IMR-90 (cell line): ENCODE data around the gene RPLP1. TPM values are rescaled to one million over a fixed set of nuclear protein-coding genes. Genes with fewer than 3 reads are reported as not detected.

ENCODE experiments used
- ATAC-seq: fragments of 200-7000 bp; cut with Tn5 transposase; 2 replicates; pipeline ENCODE4 v1.9.1; 2020; ENCODE audit warnings: low read depth, mild to moderate bottlenecking, moderate library complexity
- BruUV-seq: library from RNA; stranded (reverse); fragments of 400-500 nt; replicated peaks from 2 replicates; lab custom pipeline; 2021; lab: Mats Ljungman, UMichigan
- CTCF ChIA-PET: fragments of 300-600 bp; formaldehyde crosslinking; extraction: SDS; loops from one replicate; lab custom pipeline; 2021; ENCODE audit warnings: antibody characterized with exemption; lab: Yijun Ruan, JAX
- POLR2A ChIA-PET: fragments of 300-600 bp; sonication (Branson Sonifier 250); formaldehyde crosslinking; loops from one replicate; lab custom pipeline; 2022; ENCODE audit warnings: antibody characterized with exemption; ENCODE audit not compliant: unreplicated experiment; lab: Charles Lee
- DNase-seq: peaks from one replicate; pipeline ENCODE4 v3.0.0; 2013
- H2AFZ ChIP-seq: replicated peaks from 2 replicates; pipeline ENCODE3; 2013; ENCODE audit warnings: low read length, mild to moderate bottlenecking; ENCODE audit not compliant: poor library complexity
- H2AK5ac ChIP-seq: 2 replicates; pipeline ENCODE4 v1.6.1; 2013; ENCODE audit warnings: low read depth, low read length, inconsistent platforms
- H2AK9ac ChIP-seq: replicated peaks from 2 replicates; pipeline ENCODE3; 2013; ENCODE audit warnings: mild to moderate bottlenecking, low read depth, low read length, moderate library complexity; ENCODE audit not compliant: poor library complexity
- H2BK120ac ChIP-seq: 2 replicates; pipeline ENCODE4 v1.6.1; 2013; ENCODE audit warnings: low read depth, low read length, inconsistent platforms
- H2BK15ac ChIP-seq: 3 replicates; pipeline ENCODE4 v1.6.1; 2013; ENCODE audit warnings: low read depth, low read length, inconsistent platforms
- H2BK20ac ChIP-seq: 2 replicates; pipeline ENCODE4 v1.6.1; 2013; ENCODE audit warnings: low read depth, mild to moderate bottlenecking, inconsistent platforms, low read length, moderate library complexity
- H2BK5ac ChIP-seq: 2 replicates; pipeline ENCODE4 v1.6.1; 2013; ENCODE audit warnings: mild to moderate bottlenecking, low read depth, low read length, inconsistent platforms; ENCODE audit not compliant: poor library complexity, severe bottlenecking
- H3K14ac ChIP-seq: replicated peaks from 2 replicates; pipeline ENCODE4 v1.6.1; 2013; ENCODE audit warnings: low read depth, low read length, inconsistent platforms
- H3K18ac ChIP-seq: 2 replicates; pipeline ENCODE4 v1.6.1; 2013; ENCODE audit warnings: low read depth, low read length, control low read depth
- H3K23ac ChIP-seq: 2 replicates; pipeline ENCODE4 v1.6.1; 2013; ENCODE audit warnings: low read depth, low read length, inconsistent platforms
- H3K27ac ChIP-seq: 2 replicates; pipeline ENCODE4 v1.5.1; 2013; ENCODE audit warnings: mild to moderate bottlenecking, control low read depth, low read length; ENCODE audit not compliant: insufficient read depth
- H3K27me3 ChIP-seq: 2 replicates; pipeline ENCODE4 v1.6.1; 2013; ENCODE audit warnings: low read length; ENCODE audit not compliant: control insufficient read depth, insufficient read depth
- H3K36me3 ChIP-seq: 2 replicates; pipeline ENCODE4 v1.6.1; 2013; ENCODE audit warnings: low read length, mixed read lengths; ENCODE audit not compliant: control insufficient read depth, insufficient read depth
- H3K4ac ChIP-seq: 2 replicates; pipeline ENCODE4 v1.6.1; 2013; ENCODE audit warnings: low read depth, low read length, inconsistent platforms
- H3K4me1 ChIP-seq: 2 replicates; pipeline ENCODE4 v1.6.1; 2013; ENCODE audit warnings: low read length, mixed read lengths; ENCODE audit not compliant: control insufficient read depth, insufficient read depth
- H3K4me2 ChIP-seq: 2 replicates; pipeline ENCODE4 v1.6.1; 2013; ENCODE audit warnings: low read depth, mild to moderate bottlenecking, control low read depth, low read length, moderate library complexity
- H3K4me3 ChIP-seq: 2 replicates; pipeline ENCODE4 v1.5.1; 2013; ENCODE audit warnings: low read depth, mild to moderate bottlenecking, control low read depth, low read length, moderate library complexity; ENCODE audit not compliant: insufficient read depth
- H3K56ac ChIP-seq: 2 replicates; pipeline ENCODE4 v1.6.1; 2013; ENCODE audit warnings: low read length, inconsistent platforms; ENCODE audit not compliant: insufficient read depth; ENCODE audit errors: extremely low read depth
- H3K79me1 ChIP-seq, 2 experiments: 2 replicates each; pipeline ENCODE4 v1.6.1; 2013; ENCODE audit warnings: low read length in 2 of 2, inconsistent platforms in 1 of 2, low read depth in 1 of 2
- H3K9ac ChIP-seq: 2 replicates; pipeline ENCODE4 v1.6.1; 2013; ENCODE audit warnings: low read depth, low read length, control low read depth
- H3K9me1 ChIP-seq: 2 replicates; pipeline ENCODE4 v1.6.1; 2013; ENCODE audit warnings: low read length, inconsistent platforms; ENCODE audit not compliant: insufficient read depth
- H3K9me3 ChIP-seq: 2 replicates; pipeline ENCODE4 v1.6.1; 2013; ENCODE audit warnings: low read length; ENCODE audit not compliant: control insufficient read depth, insufficient read depth
- H4K20me1 ChIP-seq: 2 replicates; pipeline ENCODE4 v1.6.1; 2013; ENCODE audit warnings: low read length, inconsistent platforms; ENCODE audit not compliant: insufficient read depth
- H4K5ac ChIP-seq: 2 replicates; pipeline ENCODE4 v1.6.1; 2013; ENCODE audit warnings: mild to moderate bottlenecking, low read depth, low read length, control low read depth
- H4K8ac ChIP-seq, 2 experiments: 2 replicates each; pipeline ENCODE4 v1.6.1; 2013; ENCODE audit warnings: low read depth in 2 of 2, low read length in 2 of 2, control low read depth in 1 of 2, inconsistent platforms in 1 of 2
- H4K91ac ChIP-seq: 2 replicates; pipeline ENCODE4 v1.6.1; 2013; ENCODE audit warnings: low read depth, low read length, inconsistent platforms; ENCODE audit not compliant: insufficient read depth
- BHLHE40 ChIP-seq: fragments of 150-350 bp; IDR thresholded peaks from 2 replicates; pipeline ENCODE4 v1.6.1; 2016; ENCODE audit warnings: mild to moderate bottlenecking, low read depth, low read length
- CEBPB ChIP-seq: IDR thresholded peaks from 2 replicates; pipeline ENCODE4 v1.6.1; 2012; ENCODE audit warnings: low read depth, low read length, improper control_type of control experiment
- MXI1 ChIP-seq: IDR thresholded peaks from 2 replicates; pipeline ENCODE4 v1.6.1; 2012; ENCODE audit warnings: low read depth, mild to moderate bottlenecking, low read length, moderate library complexity, borderline replicate concordance
- POLR2A ChIP-seq: IDR thresholded peaks from 2 replicates; pipeline ENCODE4 v1.6.1; 2012; ENCODE audit warnings: mild to moderate bottlenecking, low read depth, low read length
- RCOR1 ChIP-seq: IDR thresholded peaks from 2 replicates; pipeline ENCODE4 v1.6.1; 2012; ENCODE audit warnings: mild to moderate bottlenecking, low read length, improper control_type of control experiment; ENCODE audit not compliant: insufficient replicate concordance
- RFX5 ChIP-seq: IDR thresholded peaks from 2 replicates; pipeline ENCODE4 v1.8.0; 2012; ENCODE audit warnings: low read depth, mild to moderate bottlenecking, low read length, moderate library complexity
- SMC3 ChIP-seq: fragments of 150-350 bp; IDR thresholded peaks from 2 replicates; pipeline ENCODE4 v1.6.1; 2016; ENCODE audit warnings: low read depth, mild to moderate bottlenecking, antibody characterized with exemption, low read length, moderate library complexity
- WGBS, 2 experiments: methylation state at CpG; one replicate each; pipeline versions ENCODE4 v1.1.5 to v1.1.7; 2013; ENCODE audit warnings: missing lambda C conversion rate in 2 of 2; ENCODE audit not compliant: insufficient read length in 1 of 2; ENCODE audit errors: extremely low coverage in 2 of 2; 5-methylcytosine and 5-hydroxymethylcytosine counted together
- dilution Hi-C: fragments of 300-500 bp; cut with HindIII; formaldehyde crosslinking; loops from one replicate; pipeline ENCODE4 v1.14.3; 2018; ENCODE audit warnings: low sequenced_read_pairs; ENCODE audit not compliant: unreplicated experiment
- in situ Hi-C: fragments of 300-500 bp; cut with MboI; formaldehyde crosslinking; loops from 3 replicates; pipeline ENCODE4 v1.14.3; 2019; ENCODE audit warnings: low sequenced_read_pairs, inconsistent platforms, mixed read lengths
- intact Hi-C: fragments of 100-400 bp; cut with micrococcal nuclease; formaldehyde crosslinking; loops from 2 replicates; pipeline ENCODE4 v1.10.0; 2022
- polyA plus RNA-seq, 3 experiments: library from polyadenylated mRNA; depleted of rRNA; stranded (reverse); fragments of >200 nt; gene quantifications; 2 replicates each; pipeline ENCODE4 v1.2.3, GENCODE V29; 2012; ENCODE audit warnings: low replicate concordance in 1 of 3
- total RNA-seq: library from RNA; depleted of rRNA; stranded (reverse); fragments of >200 nt; gene quantifications from 2 replicates; pipeline ENCODE4 v1.2.3, GENCODE V29; 2012
- TF ChIP-seq, protein P1 (sequence below): fragments of 150-350 bp; IDR thresholded peaks from 2 replicates; pipeline ENCODE4 v1.6.1; 2016; ENCODE audit warnings: low read depth, mild to moderate bottlenecking, low read length, moderate library complexity, borderline replicate concordance

The RPLP1 gene
- total and polyA plus RNA-seq, 2 of the 4 experiments (the other 2 are of a cell fraction), result 97.0 to 1,440 TPM

DNA sequence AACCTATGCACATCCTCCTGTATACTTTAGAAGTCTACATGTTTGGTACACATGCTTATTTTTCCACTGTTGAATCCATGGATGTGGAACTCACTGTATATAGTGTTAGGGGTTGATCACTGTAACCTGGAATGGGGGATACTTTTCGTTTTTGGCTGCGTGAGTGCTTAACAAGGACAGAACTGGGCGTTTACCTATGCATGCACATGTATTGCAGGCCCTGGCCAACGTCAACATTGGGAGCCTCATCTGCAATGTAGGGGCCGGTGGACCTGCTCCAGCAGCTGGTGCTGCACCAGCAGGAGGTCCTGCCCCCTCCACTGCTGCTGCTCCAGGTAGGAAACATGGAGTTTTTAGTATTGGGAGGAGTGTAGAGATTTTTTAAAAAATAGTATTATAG, 2.3 kb downstream of the RPLP1 start:
- H2AK5ac ChIP-seq, result no peak overlapping the region
- peak overlapping the region; percentile 43 for H3K4me2 ChIP-seq
- no TSS peak for BruUV-seq
- H3K18ac ChIP-seq, result no peak overlapping the region
- H3K23ac ChIP-seq, result peak overlapping the region; percentile 65; the same call in 1 of the 2 replicates
- ATAC-seq (no peak), DNase-seq (no peak)
- H3K9ac ChIP-seq, result no peak overlapping the region
- H3K56ac ChIP-seq, result no peak overlapping the region
- in situ Hi-C loops (no loop called here), intact Hi-C loops (loop anchor here (10.0 kb wide), 1 partner anchor 290 kb away; the partner anchor contains the start of gene GLCE), dilution Hi-C loops (no loop called here)
- H3K4me1 ChIP-seq, result peaks cover 15% of the 10 kb centered on the region
- peaks cover 5 to 60% of the 10 kb centered on the region in 2 experiments; a peak in 2 of 4 replicates for H3K79me1 ChIP-seq
- ChIA-PET POLR2A (interaction anchor here (3.4 kb wide), 1 partner anchor 8 kb away, joined by 17 read pairs; no protein-coding TSS in a partner anchor), CTCF (no interaction called here)
- H2BK5ac ChIP-seq, result no peak overlapping the region
- H4K20me1 ChIP-seq, result peaks cover 55% of the 10 kb centered on the region
- peaks cover 24% of the 10 kb centered on the region for H3K36me3 ChIP-seq
- no peak overlapping the region for H4K91ac ChIP-seq
- H2AK9ac ChIP-seq, result no peak overlapping the region
- H2BK20ac ChIP-seq, result no peak overlapping the region
- no peak overlapping the region for H3K4ac ChIP-seq
- no peak overlapping the region for H4K8ac ChIP-seq
- TF ChIP-seq BHLHE40 (no peak), SMC3 (no peak), CEBPB (no peak), POLR2A (no peak), RFX5 (no peak), RCOR1 (no peak), MXI1 (no peak)
- TF ChIP-seq, protein P1, sequence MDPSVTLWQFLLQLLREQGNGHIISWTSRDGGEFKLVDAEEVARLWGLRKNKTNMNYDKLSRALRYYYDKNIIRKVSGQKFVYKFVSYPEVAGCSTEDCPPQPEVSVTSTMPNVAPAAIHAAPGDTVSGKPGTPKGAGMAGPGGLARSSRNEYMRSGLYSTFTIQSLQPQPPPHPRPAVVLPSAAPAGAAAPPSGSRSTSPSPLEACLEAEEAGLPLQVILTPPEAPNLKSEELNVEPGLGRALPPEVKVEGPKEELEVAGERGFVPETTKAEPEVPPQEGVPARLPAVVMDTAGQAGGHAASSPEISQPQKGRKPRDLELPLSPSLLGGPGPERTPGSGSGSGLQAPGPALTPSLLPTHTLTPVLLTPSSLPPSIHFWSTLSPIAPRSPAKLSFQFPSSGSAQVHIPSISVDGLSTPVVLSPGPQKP, result no peak
- no peak overlapping the region for H2BK120ac ChIP-seq
- H3K9me1 ChIP-seq, result peaks cover 22% of the 10 kb centered on the region
- no peaks in the 10 kb centered on the region for H3K27me3 ChIP-seq
- H3K14ac ChIP-seq, result no peak overlapping the region
- H4K5ac ChIP-seq, result no peak overlapping the region
- H2AFZ ChIP-seq, result no peak overlapping the region
- no peak overlapping the region for H2BK15ac ChIP-seq
- no peaks in the 10 kb centered on the region for H3K9me3 ChIP-seq
- H3K4me3 ChIP-seq, result no peak overlapping the region
- WGBS, 2 experiments, result 50% methylated on average over 2 of the region's 5 CpGs; no CpG with 5 or more reads in 1 of the 2 experiments
- no peak overlapping the region for H3K27ac ChIP-seq
